Peyer's patch (tissue), 4 donors: ENCODE data around the gene DDX28. TPM values are rescaled to one million over a fixed set of nuclear protein-coding genes. Genes with fewer than 3 reads are reported as not detected.
A peak's percentile ranks its signal among the peaks of the same experiment; 100 is the strongest.

Source experiments
- DNase-seq, 3 donors: peaks; one replicate each; pipeline ENCODE4 v3.0.0-alpha.2; 2017 to 2019
- H3K27ac ChIP-seq, 4 donors: fragments of 200-600 bp; sonication (generic); one replicate each; pipeline ENCODE4 v1.5.1; 2016 to 2019
- H3K27me3 ChIP-seq, 2 donors: fragments of 200-600 bp; sonication (generic); one replicate each; pipeline ENCODE4 v1.5.1; 2019
- H3K36me3 ChIP-seq, 3 donors: fragments of 200-600 bp; sonication (generic); one replicate each; pipeline ENCODE4 v1.5.1; 2016 to 2019
- H3K4me1 ChIP-seq, 4 donors: fragments of 200-600 bp; sonication (generic); one replicate each; pipeline ENCODE4 v1.5.1; 2016 to 2019
- H3K4me3 ChIP-seq, 4 donors: fragments of 200-600 bp; sonication (generic); 1 replicate in 3 of 4; 2 replicates in 1 of 4; pipeline ENCODE4 v1.5.1; 2016 to 2019; ENCODE audit warnings: mild to moderate bottlenecking in 1 of 4
- H3K9me3 ChIP-seq, 4 donors: fragments of 200-600 bp; sonication (generic); one replicate each; pipeline ENCODE4 v1.5.1; 2016 to 2019; ENCODE audit warnings: mild to moderate bottlenecking in 1 of 4
- POLR2A ChIP-seq, 2 donors: fragments of 450-650 bp; IDR thresholded peaks; one replicate each; pipeline ENCODE4 v1.5.1; 2017; ENCODE audit warnings: antibody characterized with exemption in 2 of 2, mild to moderate bottlenecking in 2 of 2, moderate library complexity in 2 of 2
- total RNA-seq, 4 donors: library from RNA; depleted of rRNA; stranded (reverse); fragments of >200 nt; gene quantifications; one replicate each; pipeline ENCODE4 v1.1.0, GENCODE V29; 2016
- TF ChIP-seq, protein P1 (sequence below), 6 experiments: fragments of 450-650 bp in 4 of 6; fragments of 200-600 bp in 2 of 6; sonication (generic) in 1 of 6; IDR thresholded peaks; one replicate each; pipeline ENCODE4 v1.5.1; 2017 to 2019; ENCODE audit warnings: antibody characterized with exemption in 6 of 6, mild to moderate bottlenecking in 3 of 6, moderate library complexity in 1 of 6

Gene DDX28
- total RNA-seq, 4 donors from 2014 or later: 3.4 to 6.7 (median 4.1) TPM

DNA sequence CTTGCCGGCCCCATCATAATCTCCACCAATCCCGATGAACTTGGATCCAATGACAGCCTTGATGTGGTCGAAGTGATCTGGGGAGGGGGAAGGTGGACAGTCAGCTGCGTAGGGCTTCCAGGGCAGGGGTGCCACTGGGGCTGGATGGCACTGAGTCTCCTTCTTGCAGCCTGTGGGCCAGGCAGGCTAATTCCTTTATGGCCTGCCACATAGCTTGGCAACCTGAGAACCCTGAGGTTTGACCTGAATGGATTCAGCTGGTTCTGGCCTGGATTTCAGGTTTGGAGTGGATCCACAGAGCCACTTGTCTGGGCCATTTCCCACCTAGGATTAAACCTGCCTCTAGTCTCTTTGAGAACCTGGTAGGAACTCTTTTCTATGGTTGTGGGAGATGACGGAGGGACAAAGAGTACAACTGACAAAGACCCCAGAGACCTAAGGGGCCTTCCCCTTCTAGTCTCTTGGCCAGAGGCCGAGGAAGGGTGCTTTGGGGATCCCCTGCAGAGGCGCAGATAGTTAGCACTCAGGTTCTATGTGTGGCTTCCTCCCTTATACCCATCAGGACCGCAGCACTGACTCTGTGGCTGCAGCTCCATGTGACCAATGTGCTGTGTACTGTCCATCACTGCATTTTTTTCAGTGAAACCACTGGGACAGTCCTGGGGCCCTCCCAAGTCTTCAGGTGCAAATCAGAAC lies 33.6 kb downstream of the DDX28 start:
- Histone ChIP-seq H3K27ac (no peak overlapping the region), H3K36me3 (no peaks in the 10 kb centered on the region), H3K9me3 (no peaks in the 10 kb centered on the region), H3K27me3 (no peaks in the 10 kb centered on the region), H3K4me1 (peaks cover 3 to 18% (median 10%) of the 10 kb centered on the region in 4 donors), H3K4me3 (no peak overlapping the region)
- TF ChIP-seq, protein P1, sequence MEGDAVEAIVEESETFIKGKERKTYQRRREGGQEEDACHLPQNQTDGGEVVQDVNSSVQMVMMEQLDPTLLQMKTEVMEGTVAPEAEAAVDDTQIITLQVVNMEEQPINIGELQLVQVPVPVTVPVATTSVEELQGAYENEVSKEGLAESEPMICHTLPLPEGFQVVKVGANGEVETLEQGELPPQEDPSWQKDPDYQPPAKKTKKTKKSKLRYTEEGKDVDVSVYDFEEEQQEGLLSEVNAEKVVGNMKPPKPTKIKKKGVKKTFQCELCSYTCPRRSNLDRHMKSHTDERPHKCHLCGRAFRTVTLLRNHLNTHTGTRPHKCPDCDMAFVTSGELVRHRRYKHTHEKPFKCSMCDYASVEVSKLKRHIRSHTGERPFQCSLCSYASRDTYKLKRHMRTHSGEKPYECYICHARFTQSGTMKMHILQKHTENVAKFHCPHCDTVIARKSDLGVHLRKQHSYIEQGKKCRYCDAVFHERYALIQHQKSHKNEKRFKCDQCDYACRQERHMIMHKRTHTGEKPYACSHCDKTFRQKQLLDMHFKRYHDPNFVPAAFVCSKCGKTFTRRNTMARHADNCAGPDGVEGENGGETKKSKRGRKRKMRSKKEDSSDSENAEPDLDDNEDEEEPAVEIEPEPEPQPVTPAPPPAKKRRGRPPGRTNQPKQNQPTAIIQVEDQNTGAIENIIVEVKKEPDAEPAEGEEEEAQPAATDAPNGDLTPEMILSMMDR (IDR thresholded peaks at IDR 0.05): no peak
- no peak for TF ChIP-seq POLR2A (IDR thresholded peaks at IDR 0.05)
- DNase-seq: no peak

DNA sequence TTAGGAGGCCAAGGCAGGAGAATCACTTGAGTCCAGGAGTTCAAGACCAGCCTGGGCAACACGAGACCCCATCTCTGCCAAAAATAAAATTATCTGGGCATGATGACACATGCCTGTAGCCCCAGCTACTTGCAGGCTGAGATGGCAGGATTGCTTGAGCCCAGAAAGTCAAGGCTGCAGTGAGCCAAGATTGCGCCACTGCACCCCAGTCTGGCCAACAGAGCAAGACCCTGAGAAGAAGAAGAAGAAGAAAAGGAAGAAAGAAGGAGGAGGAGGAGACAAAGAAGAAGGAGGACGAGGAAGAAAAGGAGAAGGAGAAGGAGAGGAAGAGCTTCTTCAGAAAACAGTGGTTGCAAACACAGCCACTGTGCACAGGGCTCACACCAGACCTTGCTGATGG lies 34.4 kb downstream of the DDX28 start:
- no peak for DNase-seq
- Histone ChIP-seq H3K4me3 (no peak overlapping the region), H3K36me3 (no peaks in the 10 kb centered on the region), H3K27me3 (no peaks in the 10 kb centered on the region), H3K9me3 (no peaks in the 10 kb centered on the region), H3K4me1 (peaks cover 1 to 22% (median 11%) of the 10 kb centered on the region in 4 donors), H3K27ac (no peak overlapping the region)
- TF ChIP-seq POLR2A (IDR thresholded peaks at IDR 0.05): no peak
- TF ChIP-seq, protein P1 (IDR thresholded peaks at IDR 0.05): no peak

DNA sequence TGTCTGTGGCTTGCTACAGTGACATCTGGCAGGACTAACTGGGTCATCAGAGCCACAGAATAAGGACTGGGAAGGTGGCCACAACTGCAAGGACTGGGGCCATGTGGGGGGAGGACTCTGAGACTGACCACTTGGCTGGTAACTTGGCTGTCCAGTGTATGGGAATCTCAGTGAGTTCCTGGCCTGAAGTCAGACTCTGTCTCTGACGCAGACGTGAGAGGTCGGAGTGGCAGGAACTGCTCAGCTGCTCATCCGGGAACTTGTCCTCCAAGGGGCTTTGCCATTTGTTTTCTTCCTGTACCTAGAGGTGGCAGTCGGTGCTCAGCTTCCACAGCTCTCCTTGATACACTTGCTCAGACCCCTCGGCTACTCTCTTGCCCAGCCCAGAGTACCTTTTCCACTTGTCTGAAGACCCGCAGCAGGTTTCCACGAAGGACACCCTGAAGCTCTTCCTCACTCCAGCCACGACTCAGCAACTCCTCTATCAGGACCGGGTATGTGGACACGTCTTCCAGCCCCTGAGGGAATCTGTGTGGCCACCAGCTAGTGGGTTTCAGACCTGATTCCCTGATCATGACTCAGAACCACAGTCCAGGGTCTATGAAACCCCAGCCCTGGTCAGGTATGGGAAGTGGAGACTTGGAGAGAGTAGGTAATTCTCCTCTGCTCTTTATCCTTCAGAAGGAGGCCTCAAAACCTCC lies 35.4 kb downstream of the DDX28 start:
- H3K4me3 ChIP-seq: no peak overlapping the region
- no peak for DNase-seq
- H3K27me3 ChIP-seq: no peaks in the 10 kb centered on the region
- TF ChIP-seq, protein P1 (IDR thresholded peaks at IDR 0.05): no peak
- no peak for TF ChIP-seq POLR2A (IDR thresholded peaks at IDR 0.05)
- H3K36me3 ChIP-seq: no peaks in the 10 kb centered on the region
- H3K27ac ChIP-seq: peak overlapping the region in 3 of 4 donors; percentile 3 to 22 (median 11)
- no peaks in the 10 kb centered on the region for H3K9me3 ChIP-seq
- peaks cover 0 to 17% (median 4%) of the 10 kb centered on the region in 4 donors for H3K4me1 ChIP-seq

DNA sequence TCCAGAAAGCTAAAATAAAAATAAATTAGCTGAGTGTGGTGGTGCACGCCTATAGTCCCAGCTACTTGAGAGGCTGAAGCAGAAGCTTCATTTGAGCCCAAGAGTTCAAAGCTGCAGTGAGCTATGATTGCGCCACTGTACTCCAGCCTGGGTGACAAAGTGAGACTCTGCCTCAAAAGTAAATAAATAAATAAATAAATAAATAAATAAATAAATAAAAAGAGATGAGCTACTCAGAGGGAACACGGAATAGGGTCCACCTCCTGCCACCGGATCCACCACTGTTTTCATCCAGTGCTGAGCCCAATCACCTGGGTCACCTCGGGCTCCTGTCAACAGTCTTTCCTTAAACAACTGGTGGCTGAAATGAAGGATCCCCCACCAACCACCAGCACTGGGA lies 36.1 kb downstream of the DDX28 start:
- Histone ChIP-seq H3K4me1 (peaks cover 0 to 17% (median 4%) of the 10 kb centered on the region in 4 donors), H3K36me3 (no peaks in the 10 kb centered on the region), H3K27me3 (no peaks in the 10 kb centered on the region), H3K9me3 (no peaks in the 10 kb centered on the region), H3K4me3 (no peak overlapping the region), H3K27ac (peak overlapping the region in 1 of 4 donors; percentile 3)
- TF ChIP-seq, protein P1 (IDR thresholded peaks at IDR 0.05): no peak
- TF ChIP-seq POLR2A (IDR thresholded peaks at IDR 0.05): no peak
- DNase-seq: no peak

DNA sequence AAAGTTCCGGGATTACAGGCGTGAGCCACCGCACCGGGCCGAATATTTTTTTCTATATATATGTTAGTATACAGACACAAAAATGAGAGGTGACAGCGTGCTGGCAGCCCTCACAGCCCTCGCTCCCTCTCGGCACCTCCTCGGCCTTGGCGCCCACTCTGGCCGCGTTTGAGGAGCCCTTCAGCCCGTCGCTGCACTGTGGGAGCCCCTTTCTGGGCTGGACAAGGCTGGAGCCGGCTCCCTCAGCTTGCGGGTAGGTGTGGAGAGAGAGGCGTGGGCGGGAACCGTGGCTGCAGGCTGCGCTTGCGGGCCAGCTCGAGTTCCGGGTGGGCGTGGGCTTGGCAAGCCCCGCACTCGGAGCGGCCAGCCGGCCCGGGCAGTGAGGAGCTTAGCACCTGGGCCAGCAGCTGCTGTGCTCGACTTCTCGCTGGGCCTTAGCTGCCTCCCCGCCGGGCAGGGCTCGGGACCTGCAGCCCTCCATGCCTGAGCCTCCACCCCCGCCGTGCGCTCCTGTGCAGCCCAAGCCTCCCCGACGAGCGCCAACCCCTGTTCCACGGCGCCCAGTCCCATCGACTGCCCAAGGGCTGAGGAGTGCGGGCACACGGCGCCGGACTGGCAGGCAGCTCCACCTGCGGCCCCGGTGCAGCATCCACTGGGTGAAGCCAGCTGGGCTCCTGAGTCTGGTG lies 40.9 kb downstream of the DDX28 start:
- DNase-seq: no peak
- Histone ChIP-seq H3K27ac (no peak overlapping the region), H3K27me3 (no peaks in the 10 kb centered on the region), H3K36me3 (no peaks in the 10 kb centered on the region), H3K4me1 (peaks cover 0 to 17% (median 4%) of the 10 kb centered on the region in 4 donors), H3K4me3 (no peak overlapping the region), H3K9me3 (no peaks in the 10 kb centered on the region)
- TF ChIP-seq, protein P1 (IDR thresholded peaks at IDR 0.05): no peak
- TF ChIP-seq POLR2A (IDR thresholded peaks at IDR 0.05): no peak
